UCSD-AML1 (cell line): Measurements from ENCODE around the gene CNTN4.

Experiments used
- DNase-seq: peaks from one replicate; lab custom pipeline; 2025; ENCODE audit not compliant: unreplicated experiment; lab: John Stamatoyannopoulos, UW

Gene CNTN4

GRCh38 chr3:2390926-2391532 is 292.4 kb downstream of the CNTN4 start:
- DNase-seq = no peak

- no peak for DNase-seq
These were observed 293.2 kb downstream of the CNTN4 start for GRCh38 chr3:2391896-2392295.

- DNase-seq = no peak
These were observed 294.3 kb downstream of the CNTN4 start for GRCh38 chr3:2392981-2393380.

- no peak for DNase-seq
These were observed 316.4 kb downstream of the CNTN4 start for GRCh38 chr3:2415083-2415482.

GRCh38 chr3:2420919-2421318 is 322.3 kb downstream of the CNTN4 start:
- no peak for DNase-seq

- DNase-seq = no peak
These were observed 324.5 kb downstream of the CNTN4 start for GRCh38 chr3:2423143-2423542.

- DNase-seq = no peak
These were observed 342.9 kb downstream of the CNTN4 start for GRCh38 chr3:2441558-2441957.

- no peak for DNase-seq
These were observed 347.5 kb downstream of the CNTN4 start for GRCh38 chr3:2446146-2446545.

- no peak for DNase-seq
These were observed 353.6 kb downstream of the CNTN4 start for GRCh38 chr3:2452249-2452648.

GRCh38 chr3:2454865-2455264 is 356.2 kb downstream of the CNTN4 start:
- DNase-seq = no peak

- DNase-seq = no peak
These were observed 358.1 kb downstream of the CNTN4 start for GRCh38 chr3:2456788-2457187.

GRCh38 chr3:2458816-2459215 is 360.1 kb downstream of the CNTN4 start:
- no peak for DNase-seq

- DNase-seq = no peak
These were observed 367.2 kb downstream of the CNTN4 start for GRCh38 chr3:2465842-2466241.

- no peak for DNase-seq
These were observed 370.1 kb downstream of the CNTN4 start for GRCh38 chr3:2468816-2469215.

GRCh38 chr3:2476996-2477395 is 378.3 kb downstream of the CNTN4 start:
- no peak for DNase-seq

- DNase-seq = no peak
These were observed 379.0 kb downstream of the CNTN4 start for GRCh38 chr3:2477620-2478019.

- DNase-seq = no peak
These were observed 385.7 kb downstream of the CNTN4 start for GRCh38 chr3:2484162-2485026.

GRCh38 chr3:2485027-2485375 is 386.3 kb downstream of the CNTN4 start:
- DNase-seq = no peak

GRCh38 chr3:2495746-2496145 is 397.1 kb downstream of the CNTN4 start:
- DNase-seq = no peak

- DNase-seq = no peak
These were observed 406.2 kb downstream of the CNTN4 start for GRCh38 chr3:2504912-2505311.

- no peak for DNase-seq
These were observed 408.1 kb downstream of the CNTN4 start for GRCh38 chr3:2506776-2507175.

GRCh38 chr3:2510591-2511145 is 412.0 kb downstream of the CNTN4 start:
- no peak for DNase-seq
